ENCODE measurements around the gene ZNF747.
"Not testable (repeated sequence)": the region's sequence is repeated elsewhere in the genome, so short reads cannot be mapped to it uniquely, and the experiment has no call there.

The ZNF747 gene

DNA sequence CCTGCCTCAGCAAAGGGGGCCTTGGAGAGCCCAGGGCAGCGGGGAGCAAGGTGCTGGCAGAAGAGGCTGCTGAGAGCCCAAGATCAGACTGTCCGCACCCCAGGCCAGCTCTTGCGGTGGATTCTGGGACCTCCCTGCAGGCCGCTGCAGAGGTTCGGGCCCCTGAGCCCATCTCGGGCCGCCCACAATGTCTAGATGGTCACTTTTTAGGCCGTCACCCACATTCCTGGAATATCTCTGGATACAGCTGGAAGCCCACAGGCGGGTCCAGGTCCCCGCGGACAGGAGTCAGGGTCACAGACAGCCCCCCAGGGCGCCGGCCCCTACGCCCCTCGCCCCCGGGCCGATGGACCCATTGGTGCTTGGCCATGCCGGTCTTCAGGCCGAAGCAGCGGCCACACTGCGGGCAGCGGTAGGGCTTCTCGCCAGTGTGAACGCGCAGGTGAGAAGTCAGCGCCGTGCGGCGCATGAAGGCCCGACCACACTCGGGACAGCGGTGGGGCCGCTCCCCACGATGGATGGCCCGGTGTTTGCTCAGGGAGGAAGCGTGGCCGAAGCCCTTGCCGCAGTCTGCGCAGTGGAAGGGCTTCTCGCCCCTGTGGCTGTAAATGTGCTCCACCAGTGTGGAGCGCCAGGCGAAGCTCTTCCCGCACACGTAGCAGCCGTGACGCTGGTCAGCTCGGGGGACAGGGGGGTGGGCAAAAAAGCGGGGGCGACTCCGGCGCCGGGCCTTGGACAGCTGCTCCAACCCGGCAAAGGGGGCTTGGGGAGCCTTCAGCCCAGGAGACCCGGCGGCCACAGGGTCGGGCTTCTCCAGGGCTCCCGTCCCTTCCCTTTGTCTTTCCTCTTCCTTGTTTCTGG lies 2.1 kb downstream of the ZNF747 start:
- DNase-seq: no peak

- no peak for DNase-seq
These were observed 4.3 kb downstream of the ZNF747 start for GRCh38 chr16:30530163-30531037.

- DNase-seq: no peak
These were observed 5.7 kb downstream of the ZNF747 start for GRCh38 chr16:30528799-30529457.

- no peak for DNase-seq
These were observed 7.0 kb downstream of the ZNF747 start for GRCh38 chr16:30527635-30528178.

- peak; percentile 82 for DNase-seq
These were observed 7.6 kb downstream of the ZNF747 start for GRCh38 chr16:30526823-30527634.

DNA sequence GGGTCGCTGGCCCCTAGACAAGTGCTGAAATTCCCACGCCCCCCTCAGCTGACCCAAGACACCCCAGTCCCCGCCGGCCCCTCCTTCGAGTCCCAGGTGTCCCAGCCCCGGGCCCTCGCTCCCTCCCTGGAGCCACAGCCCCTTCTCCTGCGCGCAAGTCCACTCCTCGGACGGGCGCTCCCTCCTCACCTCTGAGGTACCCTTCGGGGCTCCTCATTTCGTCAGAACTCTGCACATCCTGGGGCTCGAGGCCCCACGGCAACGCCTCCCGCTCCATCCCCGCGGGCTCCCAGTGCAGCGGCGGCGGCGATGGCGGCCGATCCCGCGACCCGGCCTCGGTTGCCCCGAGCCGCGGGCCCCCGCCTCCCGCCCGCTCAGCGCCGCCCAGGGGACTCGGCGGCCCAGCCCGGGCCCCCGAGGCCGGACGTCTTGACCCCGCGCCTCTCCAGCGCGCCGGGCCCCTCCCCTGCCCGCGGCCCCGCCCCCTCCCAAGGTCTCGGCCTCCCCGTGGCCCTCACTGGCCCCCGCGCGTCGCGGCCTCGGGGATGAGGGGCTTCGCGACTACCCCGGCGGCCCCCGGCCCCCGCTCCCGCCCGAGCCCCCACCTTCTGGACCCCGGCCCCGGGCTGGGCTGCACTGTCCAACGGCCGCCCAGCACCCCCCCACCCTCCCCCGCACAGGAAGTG lies 8.4 kb downstream of the ZNF747 start, which contains the start of gene ZNF768:
ZNF768 (minus strand) TSS at position 430 of the 686 bp plus-strand sequence; CDS start at position 277, 153 bp downstream.
- no peak for DNase-seq

GRCh38 chr16:30525844-30526136 lies 8.9 kb downstream of the ZNF747 start:
- no peak for DNase-seq

DNA sequence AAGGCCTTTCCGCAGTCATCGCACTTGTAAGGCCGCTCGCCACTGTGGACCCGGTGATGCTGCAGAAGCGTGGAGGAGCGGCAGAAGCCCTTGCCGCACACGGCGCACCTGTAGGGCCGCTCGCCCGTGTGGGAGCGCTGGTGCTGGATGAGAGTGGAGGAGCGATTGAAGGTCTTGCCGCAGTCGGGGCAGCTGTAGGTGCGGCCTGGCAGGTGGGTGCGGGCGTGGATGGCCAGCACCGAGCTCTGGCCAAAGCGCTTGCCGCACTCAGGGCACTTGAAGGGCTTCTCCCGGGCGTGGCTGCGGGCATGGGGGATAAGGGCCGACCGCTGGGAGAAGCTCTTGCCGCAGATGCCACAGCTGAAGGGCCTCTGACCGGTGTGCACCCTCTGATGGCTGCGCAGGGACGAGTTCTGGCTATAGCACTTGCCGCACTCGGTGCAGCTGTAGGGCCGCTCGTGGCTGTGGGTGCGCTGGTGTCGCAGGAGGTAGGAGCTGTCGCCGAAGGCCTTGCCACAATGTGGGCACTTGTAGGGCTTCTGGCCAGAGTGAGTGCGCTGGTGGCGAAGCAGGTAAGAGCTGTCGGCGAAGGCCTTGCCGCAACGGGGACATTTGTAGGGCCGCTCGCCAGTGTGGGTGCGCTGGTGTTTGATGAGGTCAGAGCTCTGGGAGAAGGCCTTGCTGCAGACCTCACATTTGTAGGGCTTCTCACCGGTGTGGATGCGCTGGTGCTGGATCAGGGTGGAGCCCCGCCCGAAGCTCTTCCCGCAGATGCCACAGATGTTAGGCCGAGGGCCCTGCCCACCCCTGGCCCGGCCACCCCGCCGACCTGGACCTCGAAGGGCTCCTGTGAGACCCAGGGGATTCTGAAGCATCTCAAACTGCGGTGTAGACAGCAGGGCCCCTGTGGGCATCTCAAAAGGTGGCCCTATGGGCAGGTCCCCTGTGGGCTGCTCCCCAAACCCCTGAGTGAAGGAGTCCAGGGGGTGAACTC lies 9.8 kb downstream of the ZNF747 start:
- DNase-seq: no peak

- DNase-seq: no peak
These were observed 10.7 kb downstream of the ZNF747 start for GRCh38 chr16:30523768-30524574.

GRCh38 chr16:30522702-30523463 lies 11.8 kb downstream of the ZNF747 start:
- DNase-seq: not testable (repeated sequence)

- DNase-seq: no peak
These were observed 12.6 kb downstream of the ZNF747 start for GRCh38 chr16:30521873-30522641.

DNA sequence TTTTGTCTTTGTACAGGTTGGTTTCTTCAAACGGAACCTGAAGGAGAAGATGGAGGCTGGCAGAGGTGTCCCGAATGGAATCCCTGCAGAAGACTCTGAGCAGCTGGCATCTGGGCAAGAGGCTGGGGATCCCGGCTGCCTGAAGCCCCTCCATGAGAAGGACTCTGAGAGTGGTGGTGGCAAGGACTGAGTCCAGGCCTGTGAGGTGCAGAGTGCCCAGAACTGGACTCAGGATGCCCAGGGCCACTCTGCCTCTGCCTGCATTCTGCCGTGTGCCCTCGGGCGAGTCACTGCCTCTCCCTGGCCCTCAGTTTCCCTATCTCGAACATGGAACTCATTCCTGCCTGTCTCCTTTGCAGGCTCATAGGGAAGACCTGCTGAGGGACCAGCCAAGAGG lies 13.2 kb downstream of the ZNF747 start:
- DNase-seq: no peak

GRCh38 chr16:30519120-30520049 lies 15.3 kb downstream of the ZNF747 start:
- DNase-seq: no peak

- no peak for DNase-seq
These were observed 16.1 kb downstream of the ZNF747 start for GRCh38 chr16:30518552-30518951.

GRCh38 chr16:30515275-30515674 lies 19.4 kb downstream of the ZNF747 start:
- DNase-seq: no peak

- DNase-seq: no peak
These were observed 23.1 kb downstream of the ZNF747 start for GRCh38 chr16:30511509-30511908.

All from NCI-H1417 treated with DMSO at 0.1 percent for 48 hours (cell line).